GM21423 (cell line): ENCODE data around the gene GAPVD1.

Source experiments
- ATAC-seq: cut with Tn5 transposase; IDR thresholded peaks from one replicate; pipeline ENCODE4 v1.9.1; 2021; ENCODE audit warnings: mild to moderate bottlenecking, moderate library complexity; ENCODE audit not compliant: unreplicated experiment

The GAPVD1 gene

GRCh38 chr9:125400725-125401716, 139.4 kb downstream of the GAPVD1 start:
- no peak for ATAC-seq

DNA sequence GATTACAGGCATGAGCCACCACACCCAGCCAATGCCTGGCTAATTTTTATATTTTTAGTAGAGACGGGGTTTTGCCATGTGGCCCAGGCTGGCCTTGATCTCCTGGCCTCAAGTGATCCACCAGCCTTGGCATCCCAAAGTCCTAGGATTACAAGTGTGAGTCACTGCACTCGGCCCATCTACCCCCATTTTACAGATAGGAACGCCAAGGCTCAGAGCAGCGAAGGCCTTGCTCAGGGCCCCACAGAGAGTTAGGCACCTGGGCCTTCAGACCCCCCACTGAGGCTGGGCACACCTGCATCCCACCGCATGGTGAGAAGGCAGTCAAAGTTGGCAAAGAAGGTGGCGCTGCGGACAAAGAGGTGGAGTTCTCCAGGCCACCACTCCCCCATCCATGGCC, 143.1 kb downstream of the GAPVD1 start:
- no peak for ATAC-seq

GRCh38 chr9:125405938-125406809, 144.5 kb downstream of the GAPVD1 start:
- ATAC-seq: no peak

- ATAC-seq: no peak
These were observed 145.1 kb downstream of the GAPVD1 start for GRCh38 chr9:125406810-125407087.

GRCh38 chr9:125407432-125407973, 145.9 kb downstream of the GAPVD1 start:
- ATAC-seq: no peak

- ATAC-seq: peak; percentile 68
These were observed 146.6 kb downstream of the GAPVD1 start for GRCh38 chr9:125407974-125408900.

DNA sequence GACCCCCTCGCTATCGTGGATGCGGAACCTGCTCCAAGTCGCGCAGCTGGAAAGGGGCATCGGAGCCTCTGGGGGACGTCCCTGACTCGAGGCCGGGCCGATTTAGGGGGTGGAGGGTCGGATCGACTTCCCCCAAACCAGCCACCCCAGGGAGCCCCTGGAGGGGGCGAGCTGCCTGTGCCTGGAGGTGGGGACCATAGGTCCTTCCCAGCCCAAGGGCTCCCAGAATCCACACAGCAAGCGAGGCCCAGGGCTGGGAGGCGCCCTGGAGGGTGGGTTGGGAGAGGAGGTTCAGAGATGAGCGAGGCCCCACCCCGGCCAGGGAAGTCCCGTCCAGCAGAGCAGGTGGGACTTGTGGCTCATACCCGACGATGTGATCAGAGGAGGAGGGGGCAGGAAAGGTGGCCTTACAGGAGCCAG, 147.6 kb downstream of the GAPVD1 start:
- ATAC-seq: no peak

DNA sequence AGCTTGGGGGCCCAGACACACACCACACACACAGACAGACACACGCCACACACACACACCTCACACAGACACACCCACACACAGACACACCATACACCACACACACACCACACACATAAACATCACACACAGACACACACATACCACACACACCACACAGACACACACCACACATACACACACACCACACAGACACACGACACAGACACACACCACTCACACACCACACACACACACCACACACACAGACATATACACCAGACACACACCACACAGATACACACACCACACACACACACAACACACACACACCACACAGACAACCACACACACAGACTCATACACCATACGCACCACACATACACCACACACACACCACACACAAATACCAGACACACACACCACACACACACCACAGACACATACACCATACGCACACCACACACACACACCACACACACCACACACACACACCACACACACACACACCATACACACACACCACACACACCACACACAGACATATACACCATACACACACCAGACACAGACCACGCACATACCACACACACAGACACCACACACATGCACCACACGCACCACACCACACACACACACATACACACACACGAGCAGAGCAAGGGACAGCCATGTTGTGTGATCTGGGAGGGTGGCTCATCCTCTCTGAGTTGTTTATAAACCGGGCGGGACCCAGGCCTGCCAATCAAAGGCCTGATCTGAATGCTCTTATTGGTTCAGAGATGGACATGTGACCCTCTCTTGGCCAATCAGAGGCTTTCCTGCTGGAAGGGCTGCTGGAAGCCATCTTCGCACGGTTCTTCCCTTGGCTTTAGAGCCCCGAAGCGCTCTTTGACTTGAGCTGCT, 148.3 kb downstream of the GAPVD1 start:
- ATAC-seq: no peak

- ATAC-seq: no peak
These were observed 148.9 kb downstream of the GAPVD1 start for GRCh38 chr9:125410522-125410894.

- no peak for ATAC-seq
These were observed 149.6 kb downstream of the GAPVD1 start for GRCh38 chr9:125411171-125411756.

GRCh38 chr9:125412166-125412565, 150.5 kb downstream of the GAPVD1 start:
- ATAC-seq: no peak

DNA sequence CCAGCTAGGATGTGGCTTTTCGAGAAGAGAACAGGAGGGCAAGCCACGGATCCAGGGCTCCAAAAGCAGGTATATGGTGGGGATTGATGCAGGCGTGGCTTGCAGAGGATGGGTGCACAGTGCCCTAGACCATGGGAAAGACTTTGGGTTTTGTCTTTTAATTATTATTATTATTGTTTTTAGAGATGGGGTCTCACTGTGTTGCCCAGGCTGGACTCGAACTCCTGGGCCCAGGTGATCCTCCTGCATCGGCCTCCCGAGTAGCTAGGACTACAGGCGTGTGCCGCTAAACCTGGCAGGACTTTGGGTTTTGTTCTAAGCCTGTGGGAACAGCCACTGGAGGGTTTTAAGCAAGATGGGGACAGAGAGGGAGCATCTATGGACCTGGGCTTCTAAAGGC, 152.0 kb downstream of the GAPVD1 start:
- ATAC-seq: no peak

DNA sequence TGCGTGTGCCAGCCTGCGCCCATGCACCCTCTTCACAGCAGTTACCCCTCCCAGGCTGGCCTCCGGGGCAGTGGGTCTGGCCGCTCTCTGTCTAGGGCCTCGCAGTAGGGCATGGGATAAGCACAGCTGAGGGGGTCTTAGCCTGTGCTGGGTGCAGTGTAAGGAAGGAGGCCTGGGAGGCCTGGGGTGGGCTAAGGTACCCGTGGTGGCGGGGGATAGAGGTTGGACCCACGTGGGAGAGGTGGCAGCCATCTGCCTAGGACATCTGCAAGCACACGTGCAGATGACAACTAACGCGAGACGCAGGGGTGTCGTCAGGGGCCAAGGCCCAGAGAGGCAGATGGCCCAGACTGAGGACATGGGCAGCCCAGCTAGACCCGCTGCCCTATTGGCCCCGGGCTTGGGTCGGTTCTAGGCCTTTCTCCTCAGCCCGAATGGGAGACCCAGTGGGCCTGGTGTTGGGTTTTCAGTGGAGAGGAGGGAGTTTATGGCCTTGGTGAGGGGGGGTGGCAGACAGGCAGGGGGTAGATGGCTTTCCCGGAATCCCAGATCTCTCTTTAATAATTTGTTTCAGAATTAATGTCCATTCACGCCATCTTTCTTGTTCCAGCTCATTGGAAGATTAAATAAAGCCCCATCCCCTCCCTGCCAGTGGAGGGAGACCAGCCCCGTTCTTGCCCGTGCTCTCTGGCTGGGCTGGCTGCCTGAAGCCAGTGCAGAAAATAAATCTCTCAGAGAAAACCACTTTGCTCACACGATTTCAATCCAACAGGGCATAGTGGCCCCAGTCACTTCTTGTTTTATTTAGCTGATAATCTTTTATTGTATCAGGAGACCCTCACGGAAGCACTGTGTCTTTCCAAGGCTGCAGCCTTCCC, 154.2 kb downstream of the GAPVD1 start:
- no peak for ATAC-seq

- no peak for ATAC-seq
These were observed 154.9 kb downstream of the GAPVD1 start for GRCh38 chr9:125416517-125416916.
